Fibroblast of skin of left quadriceps (primary cell): Measurements from ENCODE around the gene ZIC5.
"Not testable (repeated sequence)": the region's sequence is repeated elsewhere in the genome, so short reads cannot be mapped to it uniquely, and the experiment has no call there.

ENCODE experiments used
- DNase-seq, 2 experiments: peaks; one replicate each; pipeline ENCODE4 v3.0.0-alpha.2; 2013; ENCODE audit warnings: low read depth in 2 of 2

The ZIC5 gene

GRCh38 chr13:99960663-99961311 lies 10.8 kb downstream of the ZIC5 start:
- no peak for DNase-seq

DNA sequence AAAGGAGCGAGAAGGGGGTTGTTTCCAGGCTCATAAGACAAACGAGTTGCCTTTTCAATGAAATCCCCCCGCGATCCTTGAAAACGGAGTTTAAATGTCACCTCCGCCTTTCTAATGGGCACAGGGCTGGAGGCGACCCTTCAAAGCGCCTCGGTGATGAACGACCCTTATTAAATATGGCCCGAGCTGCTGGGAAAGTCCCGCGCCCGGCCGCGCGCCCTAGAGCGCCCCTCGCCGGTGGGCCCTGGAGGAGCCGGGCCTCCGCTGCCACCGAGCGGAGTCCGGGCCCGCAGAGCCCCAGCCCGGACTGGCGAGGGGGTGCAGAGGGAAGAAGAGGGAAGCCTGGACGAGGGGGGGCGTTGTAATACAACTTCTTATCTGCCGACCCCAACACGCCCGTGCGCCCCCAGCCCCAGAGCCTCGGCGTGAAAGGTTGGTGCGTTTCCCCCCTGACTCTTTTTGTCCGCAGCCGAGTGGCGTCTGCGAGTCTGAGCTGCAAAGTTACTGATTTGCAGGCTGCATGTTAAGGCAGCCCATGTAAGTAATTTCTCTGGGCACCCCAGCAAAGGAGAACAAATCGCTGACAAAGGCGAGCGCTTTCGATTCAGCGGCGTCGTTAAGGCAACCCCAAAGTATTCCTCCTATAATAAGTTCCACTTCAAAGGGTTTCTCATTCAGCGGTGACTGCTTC lies 11.9 kb downstream of the ZIC5 start:
- no peak for DNase-seq

DNA sequence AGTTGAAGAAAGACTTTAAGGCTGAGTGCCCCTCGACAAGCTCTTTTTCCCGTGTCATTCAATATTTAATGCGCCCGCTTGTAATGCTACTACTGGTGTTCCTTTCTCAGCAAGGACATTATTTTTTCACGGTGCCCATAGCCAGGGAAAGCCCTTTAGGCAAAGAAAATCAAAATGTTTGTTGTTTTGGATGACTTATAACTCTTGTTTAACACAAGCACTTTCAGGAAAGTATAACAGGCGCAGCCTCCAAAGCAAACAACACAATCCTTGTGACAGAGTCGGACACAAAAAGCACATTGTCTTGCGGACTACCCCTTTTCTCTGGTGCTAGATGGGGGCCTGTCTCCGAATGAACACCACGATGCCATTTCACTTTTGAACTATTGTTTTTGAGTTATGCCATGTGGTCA lies 12.4 kb downstream of the ZIC5 start:
- no peak for DNase-seq

- no peak for DNase-seq
Observed at GRCh38 chr13:99958406-99959126, 13.0 kb downstream of the ZIC5 start.

GRCh38 chr13:99956473-99957349 lies 14.9 kb downstream of the ZIC5 start:
- no peak for DNase-seq

GRCh38 chr13:99955747-99956472 lies 15.7 kb downstream of the ZIC5 start:
- DNase-seq, result peak in 1 of 2 experiments; percentile 8

DNA sequence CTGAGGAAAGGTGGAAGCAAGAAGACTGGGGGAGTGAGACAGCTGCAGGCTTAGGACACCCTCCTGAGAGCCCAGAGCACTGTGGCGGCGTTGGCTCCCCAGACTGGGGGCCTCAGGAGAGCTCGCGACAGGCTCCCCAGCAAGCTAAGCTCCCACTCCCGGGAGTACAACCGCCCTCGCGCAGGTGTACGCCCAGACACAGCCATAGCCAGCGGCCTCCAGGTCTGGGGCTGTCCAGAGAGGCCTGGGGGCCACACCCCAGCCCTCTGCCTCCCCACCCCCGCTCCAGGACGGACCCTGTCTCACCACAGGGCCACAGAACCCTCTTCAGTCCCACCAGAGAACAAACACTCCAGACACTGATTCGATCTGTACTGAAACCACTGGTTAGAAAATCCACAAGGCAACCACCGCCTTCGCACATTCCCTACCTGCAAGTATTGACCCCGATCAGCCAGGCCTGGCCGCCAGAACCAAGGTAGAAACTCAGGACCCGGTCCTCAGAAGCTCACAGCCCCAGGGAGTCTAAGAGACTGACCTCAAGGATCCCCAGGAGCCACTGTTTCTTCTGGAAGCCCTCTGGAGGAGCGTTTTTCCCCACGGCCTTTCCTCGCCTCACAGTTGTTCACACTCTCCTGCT lies 16.3 kb downstream of the ZIC5 start:
- DNase-seq, result no peak

- DNase-seq, result no peak
Observed at GRCh38 chr13:99953138-99953755, 18.3 kb downstream of the ZIC5 start.

GRCh38 chr13:99951666-99952065 lies 19.9 kb downstream of the ZIC5 start:
- DNase-seq, result not testable (repeated sequence)

DNA sequence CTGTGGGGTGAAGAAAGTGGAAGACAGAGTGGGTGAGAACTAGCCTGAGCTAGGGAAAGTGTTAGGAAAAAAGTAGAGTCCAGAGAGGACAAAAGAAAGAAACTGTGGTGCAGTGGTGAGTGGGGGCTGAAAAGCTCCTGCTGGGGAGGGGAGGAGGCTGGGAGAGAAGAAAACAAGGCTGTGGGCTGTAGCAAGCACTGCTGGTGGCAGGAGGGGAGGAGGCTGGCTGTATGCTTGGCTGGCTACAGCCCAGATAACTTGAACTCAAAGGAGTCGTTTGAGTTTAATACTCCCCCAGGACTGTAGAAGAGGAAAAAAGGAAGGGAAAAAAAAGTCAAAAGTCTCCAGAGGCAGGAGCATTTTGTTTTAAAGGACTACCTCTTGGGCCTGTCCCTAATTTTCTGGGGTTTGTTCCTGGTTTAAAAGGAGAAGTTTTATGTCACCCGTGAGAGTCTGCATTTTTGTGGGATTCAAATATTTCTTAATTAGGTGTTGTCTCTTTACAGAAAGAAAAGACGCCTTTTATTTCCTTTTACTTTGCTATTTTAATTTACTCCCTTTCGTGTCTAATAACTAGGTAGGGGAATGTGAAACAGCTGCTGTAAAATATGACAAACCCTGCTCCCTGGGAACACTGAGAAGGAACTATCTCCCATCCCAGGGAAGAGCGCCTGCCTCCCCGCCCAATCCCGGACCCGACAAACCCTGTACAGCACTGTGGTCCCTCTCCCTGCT lies 21.7 kb downstream of the ZIC5 start:
- DNase-seq, result no peak

GRCh38 chr13:99948907-99949678 lies 22.5 kb downstream of the ZIC5 start:
- no peak for DNase-seq

- no peak for DNase-seq
Observed at GRCh38 chr13:99948411-99948810, 23.2 kb downstream of the ZIC5 start.

DNA sequence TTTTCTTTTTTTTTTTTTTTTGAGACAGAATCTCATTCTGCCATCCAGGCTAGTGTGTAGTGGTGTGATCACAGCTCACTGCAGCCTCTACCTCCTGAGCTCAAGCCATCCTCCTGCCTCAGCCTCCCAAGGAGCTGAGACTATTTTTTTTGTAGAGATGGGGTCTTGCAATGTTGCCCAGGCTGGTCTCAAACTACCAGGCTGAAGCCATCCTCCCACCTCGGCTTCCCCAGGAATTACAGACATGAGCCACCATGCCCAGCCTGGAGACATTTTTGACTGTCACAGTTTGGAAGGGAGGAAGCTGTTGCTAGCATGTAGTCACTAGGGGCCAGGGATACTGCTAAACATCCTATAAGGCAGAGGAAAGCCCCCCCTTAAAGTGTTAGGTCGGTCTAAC lies 23.9 kb downstream of the ZIC5 start:
- no peak for DNase-seq

GRCh38 chr13:99945515-99945914 lies 26.1 kb downstream of the ZIC5 start:
- not testable (repeated sequence) for DNase-seq

DNA sequence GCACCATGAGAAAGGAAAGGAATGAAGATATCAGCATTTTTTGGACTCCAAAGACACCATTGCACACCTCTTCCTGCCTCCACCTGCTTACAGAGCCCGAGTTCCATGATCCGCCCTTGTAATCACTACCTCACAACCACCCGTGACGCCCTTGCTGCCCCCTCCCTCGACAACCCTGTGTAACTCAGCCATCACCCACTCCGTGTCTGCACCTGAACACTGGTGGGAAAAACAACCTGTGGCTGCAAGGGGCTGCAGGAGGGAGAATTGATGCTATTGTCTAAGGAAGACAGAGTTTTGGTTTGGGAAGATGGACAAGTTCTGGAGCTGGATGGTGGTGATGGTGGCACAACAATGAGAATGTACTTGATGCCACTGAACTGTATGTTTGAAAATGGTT lies 27.0 kb downstream of the ZIC5 start:
- DNase-seq, result no peak

DNA sequence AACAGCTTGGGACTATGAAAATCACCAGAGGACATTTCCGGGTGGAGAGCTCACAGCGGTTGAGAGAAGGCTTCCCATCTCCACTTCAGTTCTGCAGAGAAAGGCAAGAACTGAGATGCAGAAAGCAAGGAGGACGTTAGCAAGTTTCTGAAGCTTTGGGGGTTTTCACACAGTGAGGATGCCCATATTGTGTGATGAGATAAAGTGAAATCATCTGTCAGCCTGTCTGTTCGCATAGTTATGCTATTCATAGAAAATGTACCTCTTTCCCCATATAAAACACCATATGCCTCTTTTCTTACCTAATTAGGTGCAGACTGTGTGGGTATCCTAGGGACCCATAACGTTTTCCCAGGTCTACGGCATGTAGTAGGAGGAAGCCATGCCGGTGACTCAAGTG lies 27.5 kb downstream of the ZIC5 start:
- DNase-seq, result no peak

- DNase-seq, result no peak
Observed at GRCh38 chr13:99941911-99942310, 29.7 kb downstream of the ZIC5 start.

DNA sequence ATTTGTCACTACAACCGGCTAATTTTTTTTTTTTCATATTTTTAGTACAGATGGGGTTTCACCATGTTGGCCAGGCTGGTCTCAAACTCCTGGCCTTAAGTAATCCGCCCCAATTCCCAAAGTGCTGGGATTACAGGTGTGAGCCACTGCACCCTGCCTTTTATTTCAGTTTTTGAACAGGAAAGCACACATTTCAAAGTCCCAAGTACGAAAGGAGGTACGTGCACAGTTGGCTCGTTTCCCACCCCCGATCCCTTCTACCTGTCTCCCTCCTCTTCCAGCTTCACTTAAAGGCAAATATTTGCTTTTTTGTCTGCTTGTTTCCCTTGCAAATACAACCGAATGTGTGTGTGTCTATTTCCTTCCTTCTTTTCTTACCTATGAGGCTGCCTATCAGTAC lies 30.5 kb downstream of the ZIC5 start:
- DNase-seq, result no peak

- no peak for DNase-seq
Observed at GRCh38 chr13:99938635-99939034, 32.9 kb downstream of the ZIC5 start.
